ENCODE data around the gene KRTAP10-2.

Gene KRTAP10-2

DNA sequence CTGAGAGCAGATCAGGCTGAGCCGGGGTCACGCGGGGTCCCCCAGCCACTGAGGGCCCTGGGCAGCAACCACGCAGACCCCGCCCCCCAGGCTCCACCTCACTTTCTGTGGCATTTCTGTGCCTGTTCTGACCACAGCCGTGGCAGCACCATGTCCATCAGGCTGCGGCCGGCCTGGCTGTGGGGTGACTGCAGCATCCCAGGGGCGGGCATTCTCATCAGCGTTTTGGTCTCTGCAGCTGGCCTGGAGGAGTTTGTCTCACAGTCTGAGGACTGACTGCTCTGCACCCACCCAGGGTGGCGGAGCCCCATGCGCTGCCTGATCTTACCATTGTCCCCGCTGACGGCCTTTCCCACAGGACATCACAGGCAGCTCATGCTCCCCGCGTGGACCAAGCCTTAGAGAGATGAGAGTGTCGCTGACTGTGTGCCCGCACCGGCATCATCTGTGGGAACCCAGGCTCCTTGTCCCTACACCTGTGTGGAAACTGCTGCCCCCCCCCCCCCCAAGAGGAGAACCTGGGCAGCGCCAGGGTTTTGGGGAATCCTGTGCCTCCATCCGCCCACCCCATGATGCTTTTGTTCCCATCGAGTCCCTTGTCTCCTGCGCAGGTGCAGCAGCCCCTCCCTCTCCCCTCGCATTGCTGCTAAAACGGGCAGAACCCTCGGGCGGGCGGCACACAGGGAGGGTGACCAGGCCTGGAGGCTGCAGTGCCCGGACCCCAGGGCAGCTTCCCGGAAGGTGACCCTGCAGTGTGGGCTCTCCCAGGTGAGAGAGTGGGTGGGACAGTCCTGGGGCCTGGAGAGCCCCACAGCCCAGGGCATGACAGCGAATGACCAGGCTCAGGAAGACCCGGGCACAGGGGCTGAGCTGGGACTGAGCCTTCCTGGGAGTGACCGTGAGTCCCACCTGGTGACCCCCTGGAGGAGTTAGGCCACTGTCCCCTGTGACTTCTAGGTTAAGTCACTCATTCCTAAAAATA is 13.1 kb downstream of the KRTAP10-2 start:
- DNase-seq = no peak

GRCh38 chr21:44535963-44536362 is 15.3 kb downstream of the KRTAP10-2 start:
- no peak for DNase-seq

DNA sequence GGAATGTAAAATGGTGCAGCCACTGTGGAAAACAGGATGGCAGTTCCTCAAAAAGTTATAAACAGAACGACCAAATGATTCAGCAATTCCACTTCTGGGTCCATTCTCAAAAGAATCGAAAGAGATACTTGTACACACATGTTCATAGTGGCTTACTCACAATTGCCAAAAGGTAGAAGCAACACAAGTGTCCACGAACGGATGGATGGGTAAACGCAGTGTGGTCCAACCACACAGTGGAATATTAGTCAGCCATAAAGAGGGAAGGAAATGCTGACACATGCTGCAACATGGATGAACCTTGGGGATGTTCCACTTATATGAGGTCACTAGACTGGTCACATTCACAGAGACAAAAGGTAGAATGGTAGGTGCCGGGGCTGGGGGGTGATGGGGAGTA is 16.6 kb downstream of the KRTAP10-2 start:
- no peak for DNase-seq

- no peak for DNase-seq
Measured at GRCh38 chr21:44533891-44534627, 17.2 kb downstream of the KRTAP10-2 start.

GRCh38 chr21:44533121-44533890 is 18.0 kb downstream of the KRTAP10-2 start:
- peak; percentile 10 for DNase-seq

GRCh38 chr21:44532712-44533111 is 18.6 kb downstream of the KRTAP10-2 start:
- peak; percentile 8 for DNase-seq

GRCh38 chr21:44531606-44532564 is 19.4 kb downstream of the KRTAP10-2 start:
- no peak for DNase-seq

DNA sequence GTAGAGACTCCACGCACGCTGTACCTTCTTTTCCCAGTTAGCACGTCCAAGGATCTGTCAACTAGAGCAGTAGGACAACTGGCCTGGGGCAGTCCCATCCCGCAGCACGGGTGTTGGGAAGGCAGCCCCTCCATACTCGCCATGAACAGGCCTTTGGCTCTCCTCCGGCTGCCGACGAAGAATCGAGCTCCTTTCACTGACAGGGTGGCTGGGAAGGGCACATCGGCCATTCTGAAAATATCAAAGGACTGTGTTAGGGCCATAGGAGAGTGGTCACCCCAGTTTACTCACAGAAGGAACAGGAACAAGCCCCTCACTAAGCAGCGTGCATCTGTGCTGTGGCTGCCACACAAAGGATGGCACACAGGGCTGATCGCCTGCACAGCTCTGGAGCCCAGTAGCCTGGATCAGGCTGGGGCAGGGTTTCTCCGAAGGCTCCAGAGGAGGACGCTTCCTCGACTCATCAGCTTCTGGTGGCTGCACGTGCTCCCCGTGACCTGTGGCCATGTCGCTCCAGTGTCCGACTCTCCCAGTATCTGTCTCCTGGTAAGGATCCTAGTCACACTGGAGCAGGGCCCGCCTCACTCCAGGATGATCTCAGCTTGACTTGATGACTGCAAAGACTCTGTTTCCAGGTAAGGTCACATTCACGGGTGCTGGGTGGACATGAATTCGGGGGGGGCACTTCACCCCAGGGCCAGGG is 20.3 kb downstream of the KRTAP10-2 start:
- DNase-seq = no peak

DNA sequence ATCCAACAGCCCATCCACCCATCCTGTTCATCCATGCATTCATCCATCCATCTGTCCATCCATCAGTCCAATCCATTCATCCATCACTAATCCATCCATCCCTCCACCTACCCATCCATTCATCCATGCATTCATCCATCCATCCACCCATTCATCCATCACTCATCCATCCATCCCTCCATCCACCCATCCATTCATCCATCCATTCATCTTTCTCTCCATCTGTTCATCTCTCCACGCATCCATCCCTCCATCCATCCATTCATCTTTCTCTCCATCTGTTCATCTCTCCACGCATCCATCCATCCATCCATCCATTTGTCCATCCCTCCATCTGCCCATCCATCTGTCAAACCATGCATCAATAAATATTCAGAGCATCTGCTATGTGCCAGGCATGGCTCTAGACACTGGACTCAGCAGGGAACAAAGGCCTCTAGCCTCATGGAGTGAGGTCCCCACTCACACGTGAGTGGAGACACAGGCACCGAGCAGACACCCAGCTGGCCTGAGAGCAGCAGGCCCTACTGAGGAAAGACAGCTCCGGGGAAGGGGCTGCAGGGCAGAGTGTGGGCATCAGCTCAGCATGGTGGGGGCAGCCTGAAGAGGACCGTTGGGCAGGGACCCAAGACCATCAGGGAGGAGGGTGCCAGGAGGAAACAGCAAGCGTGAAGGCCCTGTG is 20.9 kb downstream of the KRTAP10-2 start:
- no peak for DNase-seq

DNA sequence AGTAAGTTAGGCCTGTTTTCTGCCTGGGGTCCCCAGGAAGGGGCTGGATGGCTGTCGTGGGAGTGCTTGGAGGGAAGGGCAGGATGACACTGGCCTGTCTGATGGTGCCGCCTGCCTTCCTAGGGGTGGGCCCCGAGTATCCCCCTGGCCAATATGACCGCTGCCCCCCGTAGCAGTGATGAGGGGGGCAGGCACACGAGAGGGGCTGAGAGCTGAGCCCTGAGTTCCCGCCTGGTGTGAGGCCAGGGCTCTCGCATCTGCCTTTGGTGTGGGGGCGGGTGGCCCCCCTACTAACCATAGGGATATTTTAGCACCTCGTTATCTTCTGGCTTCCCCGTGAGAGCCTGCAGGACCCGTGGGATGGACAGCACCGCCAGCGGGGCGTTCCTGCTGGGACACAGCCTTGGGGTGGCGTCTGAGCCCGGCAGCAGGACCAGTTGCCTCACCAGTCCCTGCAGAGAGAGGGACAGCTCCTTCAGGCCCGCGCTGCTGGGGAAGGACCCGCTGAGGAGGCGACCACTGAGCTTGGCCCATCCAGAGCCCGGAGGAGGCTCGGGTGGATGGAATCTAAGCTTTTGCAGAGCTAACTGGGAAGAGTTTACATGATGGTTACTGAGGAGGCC is 21.7 kb downstream of the KRTAP10-2 start:
- no peak for DNase-seq

- no peak for DNase-seq
Measured at GRCh38 chr21:44529011-44529421, 22.3 kb downstream of the KRTAP10-2 start.

GRCh38 chr21:44528634-44528995 is 22.7 kb downstream of the KRTAP10-2 start:
- DNase-seq = no peak

- DNase-seq = no peak
Measured at GRCh38 chr21:44527983-44528633, 23.2 kb downstream of the KRTAP10-2 start.

DNA sequence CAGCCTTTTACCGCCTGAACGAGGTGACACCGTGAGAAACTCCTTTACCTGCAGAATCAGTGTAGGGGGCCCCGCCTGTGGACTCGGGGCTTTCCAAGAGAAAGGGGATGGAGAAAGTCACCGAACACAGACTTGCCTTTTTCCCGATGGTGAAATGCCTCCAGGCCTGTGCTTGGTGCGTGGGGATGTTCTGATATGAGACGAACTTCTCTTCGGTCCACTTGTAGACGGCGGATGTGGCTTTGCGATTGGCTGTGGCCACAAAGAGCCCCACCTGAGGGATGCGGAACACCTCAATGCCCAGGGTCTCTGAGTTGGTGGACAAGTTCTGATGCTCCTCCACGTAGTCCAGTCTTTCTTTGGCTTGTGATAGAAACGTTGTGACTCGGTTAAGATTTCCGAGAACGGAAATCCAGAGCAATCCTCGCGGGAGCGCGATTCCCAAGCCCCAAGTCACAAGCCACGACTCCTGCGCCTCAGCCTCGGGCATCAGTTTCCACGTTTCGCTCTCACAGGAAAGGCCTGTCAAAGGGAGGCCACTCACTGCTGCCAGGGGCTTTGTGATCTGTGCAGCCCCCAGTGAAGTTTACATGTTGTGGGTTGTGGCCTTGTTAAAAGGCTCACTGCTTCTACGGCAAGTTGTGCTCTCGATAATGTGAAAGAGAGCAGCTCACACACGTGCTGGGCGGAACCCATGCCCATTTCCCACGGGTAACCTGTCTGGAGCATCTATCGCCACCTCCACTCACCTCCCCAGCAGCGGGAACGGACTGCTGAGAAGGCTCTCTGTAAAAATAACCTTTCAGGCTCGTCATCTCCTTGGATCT is 23.9 kb downstream of the KRTAP10-2 start:
- DNase-seq = no peak

DNA sequence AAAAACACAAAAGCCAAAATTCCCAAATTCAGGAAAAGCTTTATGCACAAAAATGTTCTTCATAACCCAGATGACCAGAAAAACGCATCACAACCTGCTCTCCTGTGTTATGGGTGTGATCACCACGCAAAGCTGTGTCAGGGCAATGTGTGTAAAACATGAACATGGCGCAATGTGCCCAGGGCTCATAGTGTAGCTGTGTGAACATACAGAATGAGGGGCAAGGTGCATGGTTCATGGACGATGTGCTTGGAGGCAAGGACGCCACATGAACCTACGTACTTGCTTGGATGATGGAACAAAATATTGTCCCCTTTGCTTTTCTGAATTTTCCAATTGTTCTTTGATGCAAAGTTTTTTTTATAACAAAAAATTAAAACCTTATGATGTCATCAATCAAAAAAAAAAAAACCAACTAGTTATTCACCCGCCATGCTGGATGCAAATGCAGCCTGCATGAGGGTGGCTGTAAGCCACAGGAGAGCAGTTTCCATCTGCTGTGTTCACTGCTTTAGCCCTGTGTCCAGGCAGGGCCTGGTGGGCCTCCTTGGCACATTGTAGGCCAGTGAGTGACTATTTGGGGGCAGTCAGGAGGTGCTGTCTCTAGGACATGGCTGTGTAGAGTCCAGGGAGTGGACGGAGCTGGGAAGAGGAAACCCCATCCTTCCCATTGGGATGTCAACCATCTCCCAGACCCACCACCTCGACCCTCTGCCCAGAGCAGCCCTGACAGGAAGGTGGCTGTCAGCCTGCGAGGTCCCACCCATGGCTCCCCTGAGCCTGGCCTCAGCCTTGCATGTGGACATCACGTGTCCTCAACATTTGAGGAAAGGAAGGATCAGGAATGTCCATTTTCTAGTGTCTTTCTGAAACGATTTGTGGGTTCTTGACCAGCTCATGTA is 25.0 kb downstream of the KRTAP10-2 start:
- DNase-seq = no peak

DNA sequence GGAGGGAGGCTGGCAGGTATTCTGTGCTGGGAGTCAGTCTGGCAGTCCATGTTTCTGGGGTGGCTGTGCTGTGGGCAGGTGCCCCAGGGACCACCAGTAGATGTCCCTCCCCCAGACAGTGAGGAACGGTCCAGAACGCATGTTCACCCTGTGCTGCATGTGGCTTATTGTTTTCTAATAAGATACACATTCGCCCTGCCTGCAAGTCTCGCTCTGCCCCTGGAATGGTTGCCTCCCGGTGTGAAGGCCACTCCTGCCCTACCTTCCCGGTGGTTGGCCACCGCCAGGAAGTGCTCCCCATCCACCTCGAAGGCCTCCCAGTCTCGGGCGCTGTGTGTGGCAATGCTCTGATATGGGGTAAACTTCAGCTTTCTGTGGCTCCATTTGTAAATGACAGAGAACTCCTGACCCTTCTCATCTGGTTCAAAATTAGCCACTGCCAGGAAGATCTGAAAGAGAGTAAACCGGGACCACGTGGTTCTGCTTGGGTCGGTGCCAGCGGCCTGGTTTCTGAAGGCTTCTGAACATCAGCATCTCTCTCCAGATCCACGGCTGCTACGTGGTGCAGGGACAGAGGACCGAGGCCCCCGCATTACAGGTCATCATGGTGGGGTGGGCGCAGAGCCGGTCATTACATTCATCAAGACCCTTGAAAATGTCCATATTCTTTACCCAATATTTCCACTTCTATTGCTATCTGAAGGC is 25.8 kb downstream of the KRTAP10-2 start:
- no peak for DNase-seq
